Measurements from ENCODE around the gene RARB. TPM values are rescaled to one million over a fixed set of nuclear protein-coding genes. Genes with fewer than 3 reads are reported as not detected.

The RARB gene
- total RNA-seq, 2 experiments from 2014 or later = not detected

GRCh38 chr3:25481386-25481785, 53.3 kb downstream of the RARB start:
- POLR2A ChIA-PET = no interaction called here
- Mint-ChIP-seq H3K27me3 (ENCODE audit: low read depth) (no peaks in the 10 kb centered on the region), H3K36me3 (ENCODE audit: low read depth) (no peaks in the 10 kb centered on the region), H3K4me3 (no peak overlapping the region), H3K9me3 (ENCODE audit: insufficient read depth) (no peaks in the 10 kb centered on the region), H3K27ac (no peak overlapping the region), H3K4me1 (ENCODE audit: low read depth) (no peaks in the 10 kb centered on the region)
- no peak for ATAC-seq
- DNase-seq = no peak
- CTCF ChIA-PET = no interaction called here

- ATAC-seq (no peak), DNase-seq (no peak)
- Mint-ChIP-seq H3K9me3 (ENCODE audit: insufficient read depth) (no peaks in the 10 kb centered on the region), H3K27me3 (ENCODE audit: low read depth) (no peaks in the 10 kb centered on the region), H3K27ac (no peak overlapping the region), H3K4me3 (no peak overlapping the region), H3K4me1 (ENCODE audit: low read depth) (no peaks in the 10 kb centered on the region), H3K36me3 (ENCODE audit: low read depth) (no peaks in the 10 kb centered on the region)
- ChIA-PET POLR2A (no interaction called here), CTCF (no interaction called here)
Observed at GRCh38 chr3:25483456-25483855, 55.4 kb downstream of the RARB start.

- no peak for DNase-seq
- no peak overlapping the region for H3K27ac Mint-ChIP-seq
- no peaks in the 10 kb centered on the region for H3K9me3 Mint-ChIP-seq (ENCODE audit: insufficient read depth)
- no peaks in the 10 kb centered on the region for H3K4me1 Mint-ChIP-seq (ENCODE audit: low read depth)
- ATAC-seq = no peak
- ChIA-PET POLR2A (no interaction called here), CTCF (no interaction called here)
- H3K4me3 Mint-ChIP-seq = no peak overlapping the region
- H3K36me3 Mint-ChIP-seq (ENCODE audit: low read depth) = no peaks in the 10 kb centered on the region
- no peaks in the 10 kb centered on the region for H3K27me3 Mint-ChIP-seq (ENCODE audit: low read depth)
Observed at GRCh38 chr3:25485673-25486072, 57.6 kb downstream of the RARB start.

DNA sequence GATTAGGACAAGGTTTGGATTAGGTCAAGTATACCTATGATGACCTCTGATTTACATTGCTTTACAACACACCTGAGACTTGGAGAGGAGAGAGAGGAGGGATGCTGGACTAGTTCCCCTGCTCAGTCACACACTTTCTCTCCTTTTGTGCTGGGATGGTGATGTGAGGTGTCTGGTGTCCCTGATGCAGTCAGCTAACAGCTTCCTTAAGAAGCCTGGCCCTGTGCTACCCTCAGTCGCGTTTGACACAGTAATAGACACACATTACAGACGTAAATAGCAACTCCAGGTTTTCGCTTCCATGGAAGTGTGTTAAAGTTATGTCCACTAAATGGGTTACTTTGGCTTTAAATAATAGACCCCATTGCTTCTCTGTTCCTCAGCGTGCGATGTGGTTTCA, 58.9 kb downstream of the RARB start:
- Mint-ChIP-seq H3K36me3 (ENCODE audit: low read depth) (no peaks in the 10 kb centered on the region), H3K27ac (no peak overlapping the region), H3K4me1 (ENCODE audit: low read depth) (no peaks in the 10 kb centered on the region), H3K27me3 (ENCODE audit: low read depth) (no peaks in the 10 kb centered on the region), H3K4me3 (no peak overlapping the region), H3K9me3 (ENCODE audit: insufficient read depth) (no peaks in the 10 kb centered on the region)
- DNase-seq (no peak), ATAC-seq (no peak)
- POLR2A ChIA-PET = no interaction called here
- CTCF ChIA-PET = no interaction called here

DNA sequence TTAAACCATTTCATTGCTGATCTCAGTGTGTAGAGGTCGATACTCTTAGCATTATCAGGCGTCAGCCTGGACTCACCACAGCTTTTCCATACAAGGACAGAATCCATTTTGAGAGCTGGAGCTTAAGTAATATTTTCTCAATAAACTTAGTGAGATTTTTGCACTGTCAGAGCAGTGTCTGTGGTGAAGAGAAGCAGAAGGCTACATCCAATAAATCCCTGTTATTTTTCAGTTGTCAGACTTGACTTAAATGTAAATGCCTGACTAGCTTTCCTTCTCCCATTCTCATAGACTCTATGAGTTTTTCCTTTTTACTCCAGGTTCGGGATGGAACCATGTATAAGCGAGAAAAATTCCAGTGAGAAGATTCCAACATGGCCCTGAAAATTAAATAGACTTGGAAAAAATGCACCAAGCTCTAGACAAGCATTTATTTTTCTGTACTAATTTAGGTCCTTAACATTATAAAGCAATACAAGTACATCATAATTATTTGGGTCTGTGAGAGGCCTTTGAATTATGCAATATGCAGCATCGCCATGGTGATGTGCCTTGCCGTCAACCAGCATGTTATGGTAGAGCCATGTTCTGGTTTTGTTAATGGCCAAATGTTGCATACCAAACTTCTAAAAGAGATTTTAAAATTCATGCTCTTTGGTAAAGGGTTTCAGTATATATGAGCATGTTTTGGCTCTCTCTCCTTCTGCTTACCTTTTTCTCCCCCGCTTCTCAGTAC, 62.0 kb downstream of the RARB start:
- H3K36me3 Mint-ChIP-seq (ENCODE audit: low read depth) = no peaks in the 10 kb centered on the region
- DNase-seq = no peak
- POLR2A ChIA-PET = no interaction called here

GRCh38 chr3:25493246-25493645, 65.2 kb downstream of the RARB start:
- H3K9me3 Mint-ChIP-seq (ENCODE audit: insufficient read depth) = peaks cover 19% of the 10 kb centered on the region
- ChIA-PET POLR2A (no interaction called here), CTCF (no interaction called here)
- no peak for ATAC-seq
- no peaks in the 10 kb centered on the region for H3K36me3 Mint-ChIP-seq (ENCODE audit: low read depth)
- H3K27ac Mint-ChIP-seq = no peak overlapping the region
- no peak for DNase-seq
- no peaks in the 10 kb centered on the region for H3K27me3 Mint-ChIP-seq (ENCODE audit: low read depth)
- no peaks in the 10 kb centered on the region for H3K4me1 Mint-ChIP-seq (ENCODE audit: low read depth)
- no peak overlapping the region for H3K4me3 Mint-ChIP-seq

More for the DNA sequence above, 62.0 kb downstream of the RARB start:
- Mint-ChIP-seq H3K4me1 (ENCODE audit: low read depth) (no peaks in the 10 kb centered on the region), H3K4me3 (no peak overlapping the region), H3K27me3 (ENCODE audit: low read depth) (no peaks in the 10 kb centered on the region), H3K9me3 (ENCODE audit: insufficient read depth) (peaks cover 15% of the 10 kb centered on the region), H3K27ac (no peak overlapping the region)
- CTCF ChIA-PET = no interaction called here
- no peak for ATAC-seq

GRCh38 chr3:25493786-25494185, 65.7 kb downstream of the RARB start:
- peaks cover 19% of the 10 kb centered on the region for H3K9me3 Mint-ChIP-seq (ENCODE audit: insufficient read depth)
- DNase-seq (no peak), ATAC-seq (no peak)
- H3K4me3 Mint-ChIP-seq = no peak overlapping the region
- H3K27me3 Mint-ChIP-seq (ENCODE audit: low read depth) = no peaks in the 10 kb centered on the region
- H3K4me1 Mint-ChIP-seq (ENCODE audit: low read depth) = no peaks in the 10 kb centered on the region
- POLR2A ChIA-PET = no interaction called here
- no peak overlapping the region for H3K27ac Mint-ChIP-seq
- no peaks in the 10 kb centered on the region for H3K36me3 Mint-ChIP-seq (ENCODE audit: low read depth)
- CTCF ChIA-PET = no interaction called here

DNA sequence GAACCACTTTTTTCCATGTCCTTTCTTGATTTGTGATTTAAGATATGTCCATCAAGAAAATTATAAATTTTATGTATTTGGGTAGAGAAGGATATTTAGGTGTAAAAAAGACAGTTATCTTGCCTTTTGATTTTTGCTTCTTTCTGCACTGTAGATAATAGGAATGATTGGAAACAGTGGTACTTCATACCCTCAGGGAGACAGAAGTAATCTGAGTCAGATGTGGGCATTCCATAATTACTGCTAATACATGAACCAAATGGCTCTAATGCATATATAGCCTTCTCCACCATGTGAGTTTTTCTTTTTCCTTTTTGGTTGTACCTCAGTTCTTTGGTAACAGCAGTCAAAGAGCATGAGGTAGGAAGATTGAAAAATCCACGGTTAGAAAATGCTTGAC, 67.2 kb downstream of the RARB start:
- Mint-ChIP-seq H3K9me3 (ENCODE audit: insufficient read depth) (peaks cover 19% of the 10 kb centered on the region), H3K4me1 (ENCODE audit: low read depth) (no peaks in the 10 kb centered on the region), H3K36me3 (ENCODE audit: low read depth) (no peaks in the 10 kb centered on the region), H3K4me3 (no peak overlapping the region), H3K27ac (no peak overlapping the region), H3K27me3 (ENCODE audit: low read depth) (no peaks in the 10 kb centered on the region)
- POLR2A ChIA-PET = no interaction called here
- ATAC-seq (no peak), DNase-seq (no peak)
- CTCF ChIA-PET = no interaction called here

GRCh38 chr3:25495726-25496253, 67.7 kb downstream of the RARB start:
- Mint-ChIP-seq H3K36me3 (ENCODE audit: low read depth) (no peaks in the 10 kb centered on the region), H3K9me3 (ENCODE audit: insufficient read depth) (peaks cover 19% of the 10 kb centered on the region), H3K4me3 (no peak overlapping the region), H3K27me3 (ENCODE audit: low read depth) (no peaks in the 10 kb centered on the region), H3K4me1 (ENCODE audit: low read depth) (no peaks in the 10 kb centered on the region), H3K27ac (no peak overlapping the region)
- ATAC-seq (no peak), DNase-seq (no peak)
- ChIA-PET POLR2A (no interaction called here), CTCF (no interaction called here)

- ATAC-seq = no peak
- H3K4me1 Mint-ChIP-seq (ENCODE audit: low read depth) = no peaks in the 10 kb centered on the region
- no peak overlapping the region for H3K27ac Mint-ChIP-seq
- no peak for DNase-seq
- no peaks in the 10 kb centered on the region for H3K36me3 Mint-ChIP-seq (ENCODE audit: low read depth)
- POLR2A ChIA-PET = no interaction called here
- peaks cover 19% of the 10 kb centered on the region for H3K9me3 Mint-ChIP-seq (ENCODE audit: insufficient read depth)
- H3K4me3 Mint-ChIP-seq = no peak overlapping the region
- no peaks in the 10 kb centered on the region for H3K27me3 Mint-ChIP-seq (ENCODE audit: low read depth)
- CTCF ChIA-PET = no interaction called here
Observed at GRCh38 chr3:25497096-25497495, 69.0 kb downstream of the RARB start.

- ChIA-PET POLR2A (no interaction called here), CTCF (no interaction called here)
- no peak for ATAC-seq
- Mint-ChIP-seq H3K9me3 (ENCODE audit: insufficient read depth) (no peaks in the 10 kb centered on the region), H3K27me3 (ENCODE audit: low read depth) (no peaks in the 10 kb centered on the region), H3K36me3 (ENCODE audit: low read depth) (no peaks in the 10 kb centered on the region), H3K4me1 (ENCODE audit: low read depth) (no peaks in the 10 kb centered on the region), H3K4me3 (no peak overlapping the region), H3K27ac (no peak overlapping the region)
- no peak for DNase-seq
Observed at GRCh38 chr3:25500706-25501210, 72.7 kb downstream of the RARB start.

GRCh38 chr3:25502233-25502632, 74.2 kb downstream of the RARB start:
- ChIA-PET POLR2A (no interaction called here), CTCF (no interaction called here)
- Mint-ChIP-seq H3K27me3 (ENCODE audit: low read depth) (no peaks in the 10 kb centered on the region), H3K9me3 (ENCODE audit: insufficient read depth) (no peaks in the 10 kb centered on the region), H3K4me1 (ENCODE audit: low read depth) (no peaks in the 10 kb centered on the region), H3K36me3 (ENCODE audit: low read depth) (no peaks in the 10 kb centered on the region), H3K27ac (no peak overlapping the region), H3K4me3 (no peak overlapping the region)
- ATAC-seq (no peak), DNase-seq (no peak)

- H3K27ac Mint-ChIP-seq = no peak overlapping the region
- H3K36me3 Mint-ChIP-seq (ENCODE audit: low read depth) = no peaks in the 10 kb centered on the region
- CTCF ChIA-PET = interaction anchor here (1.1 kb wide), 1 partner anchor 63 kb away, joined by 3 read pairs; no protein-coding TSS in a partner anchor
- no peak overlapping the region for H3K4me3 Mint-ChIP-seq
- POLR2A ChIA-PET = no interaction called here
- peaks cover 4% of the 10 kb centered on the region for H3K27me3 Mint-ChIP-seq (ENCODE audit: low read depth)
- ATAC-seq = no peak
- H3K9me3 Mint-ChIP-seq (ENCODE audit: insufficient read depth) = no peaks in the 10 kb centered on the region
- H3K4me1 Mint-ChIP-seq (ENCODE audit: low read depth) = no peaks in the 10 kb centered on the region
- no peak for DNase-seq
Observed at GRCh38 chr3:25503898-25504301, 75.8 kb downstream of the RARB start.

Measured in activated CD8-positive, alpha-beta T cell treated with anti-CD3 and anti-CD28 coated beads, Interleukin-2, amount 10 ng/mL, durations not matched to agents 7 days and 5 days (primary cell).